ENCODE data around the gene DAO.

Gene DAO

GRCh38 chr12:108938247-108938924, 58.5 kb downstream of the DAO start:
- no peak for TF ChIP-seq CTCF (IDR thresholded peaks at IDR 0.05)

GRCh38 chr12:108939594-108939993, 59.7 kb downstream of the DAO start:
- TF ChIP-seq CTCF (IDR thresholded peaks at IDR 0.05) = no peak

- no peak for TF ChIP-seq CTCF (IDR thresholded peaks at IDR 0.05)
Observed at GRCh38 chr12:108940138-108940537, 60.2 kb downstream of the DAO start.

- no peak for TF ChIP-seq CTCF (IDR thresholded peaks at IDR 0.05)
Observed at GRCh38 chr12:108947097-108947496, 67.2 kb downstream of the DAO start.

GRCh38 chr12:108948367-108948766, 68.5 kb downstream of the DAO start:
- TF ChIP-seq CTCF (IDR thresholded peaks at IDR 0.05) = no peak

GRCh38 chr12:108949976-108950375, 70.1 kb downstream of the DAO start:
- no peak for TF ChIP-seq CTCF (IDR thresholded peaks at IDR 0.05)

All from LNCAP (cell line).